Stimulated activated CD4-positive, alpha-beta T cell treated with anti-CD3 and anti-CD28 coated beads, Interleukin-15, amount 100 ng/mL, for 1 hour (primary cell): ENCODE data around the gene RAD50.

Experiments used
- DNase-seq, 2 donors: peaks; one replicate each; pipeline ENCODE4 v3.0.0-alpha.2; 2020; ENCODE audit warnings: low read depth in 1 of 2, low spot score in 1 of 2

Gene RAD50

GRCh38 chr5:132659598-132660493 is 103.1 kb downstream of the RAD50 start:
- no peak for DNase-seq

- DNase-seq: no peak
These were observed 104.6 kb downstream of the RAD50 start for GRCh38 chr5:132661231-132662003.

- no peak for DNase-seq
These were observed 105.2 kb downstream of the RAD50 start for GRCh38 chr5:132662004-132662401.

- DNase-seq: no peak
These were observed 106.4 kb downstream of the RAD50 start for GRCh38 chr5:132662925-132663770.

- DNase-seq: no peak
These were observed 107.3 kb downstream of the RAD50 start for GRCh38 chr5:132663771-132664695.

- DNase-seq: no peak
These were observed 108.0 kb downstream of the RAD50 start for GRCh38 chr5:132664696-132665209.

GRCh38 chr5:132665574-132666080 is 108.8 kb downstream of the RAD50 start:
- DNase-seq: no peak

- DNase-seq: no peak
These were observed 109.7 kb downstream of the RAD50 start for GRCh38 chr5:132666310-132667123.

GRCh38 chr5:132667309-132667708 is 110.5 kb downstream of the RAD50 start:
- DNase-seq: no peak

- DNase-seq: no peak
These were observed 111.3 kb downstream of the RAD50 start for GRCh38 chr5:132667761-132668705.

- no peak for DNase-seq
These were observed 112.1 kb downstream of the RAD50 start for GRCh38 chr5:132668706-132669454.

GRCh38 chr5:132669455-132669820 is 112.7 kb downstream of the RAD50 start:
- no peak for DNase-seq

- no peak for DNase-seq
These were observed 113.4 kb downstream of the RAD50 start for GRCh38 chr5:132669966-132670882.

- no peak for DNase-seq
These were observed 114.2 kb downstream of the RAD50 start for GRCh38 chr5:132671000-132671399.

GRCh38 chr5:132673488-132673887 is 116.7 kb downstream of the RAD50 start:
- DNase-seq: no peak
